K562 (cell line): ENCODE results near the gene ZBTB46. TPM values are rescaled to one million over a fixed set of nuclear protein-coding genes. Genes with fewer than 3 reads are reported as not detected.

Source experiments
- ATAC-seq: fragments of 200-7000 bp; cut with Tn5 transposase; 3 replicates; pipeline ENCODE4 v1.9.1; 2020; ENCODE audit warnings: moderate library complexity
- BruUV-seq: library from RNA; stranded (reverse); fragments of 400-500 nt; replicated peaks from 2 replicates; lab custom pipeline; 2021; lab: Mats Ljungman, UMichigan
- CTCF ChIA-PET: fragments of 300-600 bp; formaldehyde crosslinking; extraction: SDS; loops from one replicate; lab custom pipeline; 2021; ENCODE audit warnings: low intra/inter-chr PET ratio; lab: Yijun Ruan, JAX
- POLR2A ChIA-PET: fragments of 300-600, 350-650 bp; sonication (Branson Sonifier 250); formaldehyde crosslinking; extraction: SDS; loops from one replicate; lab custom pipeline; 2021; ENCODE audit warnings: antibody characterized with exemption, inconsistent platforms; lab: Yijun Ruan, JAX
- DNase-seq, 4 experiments: peaks; one replicate each; pipeline versions ENCODE4 v3.0.0 to v3.0.0-alpha.2; 2011 to 2018; ENCODE audit warnings: low spot score in 3 of 4, mixed read lengths in 3 of 4; ENCODE audit errors: extremely low read depth in 1 of 4
- FAIRE-seq: peaks from 2 replicates; lab custom pipeline; 2011; peaks lifted over from hg19 to GRCh38; lab: Jason Lieb, UNC
- H2AFZ ChIP-seq: 2 replicates; pipeline ENCODE4 v1.6.0; 2011; ENCODE audit warnings: low read depth, low read length, control low read depth, inconsistent platforms
- H3K27ac ChIP-seq: fragments of 200-600 bp; 3 replicates; pipeline ENCODE4 v1.8.0; 2011; ENCODE audit warnings: low read depth, mild to moderate bottlenecking, control low read depth, inconsistent platforms, low read length, moderate library complexity, mixed read lengths; ENCODE audit errors: extremely low read depth
- H3K27me3 ChIP-seq, 2 experiments: fragments of 300-600 bp in 1 of 2; 2 replicates in 1 of 2; 3 replicates in 1 of 2; pipeline versions ENCODE4 v1.6.0 to v1.8.0; 2011; ENCODE audit warnings: inconsistent platforms in 2 of 2, low read length in 2 of 2, mild to moderate bottlenecking in 1 of 2, mixed read lengths in 1 of 2, moderate library complexity in 1 of 2; ENCODE audit not compliant: control insufficient read depth in 2 of 2, insufficient read depth in 2 of 2
- H3K36me3 ChIP-seq: fragments of 300-600 bp; 3 replicates; pipeline ENCODE4 v1.8.0; 2011; ENCODE audit warnings: mild to moderate bottlenecking, low read length, inconsistent platforms; ENCODE audit not compliant: control insufficient read depth, insufficient read depth
- H3K4me1 ChIP-seq, 2 experiments: fragments of 200-600 bp in 1 of 2; replicated peaks in 1 of 2; 2 replicates in 1 of 2; 3 replicates in 1 of 2; pipeline versions ENCODE4 v1.5.1 to v1.8.0; 2011; ENCODE audit warnings: inconsistent platforms in 2 of 2, low read length in 2 of 2, mild to moderate bottlenecking in 1 of 2, mixed read lengths in 1 of 2, moderate library complexity in 1 of 2; ENCODE audit not compliant: control insufficient read depth in 2 of 2, insufficient read depth in 2 of 2
- H3K4me2 ChIP-seq: 2 replicates; pipeline ENCODE4 v1.6.1; 2011; ENCODE audit warnings: low read length, control low read depth, inconsistent platforms, mixed read lengths; ENCODE audit not compliant: insufficient read depth
- H3K4me3 ChIP-seq: fragments of 200-600 bp; sonication (generic), shearing (Covaris generic); 2 replicates; pipeline ENCODE4 v1.5.1; 2016; ENCODE audit warnings: control low read depth, inconsistent platforms
- H3K79me2 ChIP-seq: fragments of 200-600 bp; 3 replicates; pipeline ENCODE4 v1.8.0; 2011; ENCODE audit warnings: low read length, inconsistent platforms; ENCODE audit not compliant: control insufficient read depth, insufficient read depth
- H3K9ac ChIP-seq, 2 experiments: 2 replicates each; pipeline versions ENCODE4 v1.6.0 to v1.6.1; 2011; ENCODE audit warnings: low read depth in 2 of 2, low read length in 2 of 2, control low read depth in 1 of 2, inconsistent platforms in 1 of 2, mild to moderate bottlenecking in 1 of 2, mixed read lengths in 1 of 2; ENCODE audit not compliant: insufficient read depth in 1 of 2
- H3K9me1 ChIP-seq: one replicate; pipeline ENCODE4 v1.6.0; 2011; ENCODE audit warnings: inconsistent platforms, mild to moderate bottlenecking, low read length, moderate library complexity; ENCODE audit not compliant: control insufficient read depth, insufficient read depth
- H3K9me3 ChIP-seq: replicated peaks from 2 replicates; pipeline ENCODE4 v1.5.1; 2011; ENCODE audit warnings: low read depth, low read length, inconsistent platforms; ENCODE audit not compliant: control insufficient read depth, insufficient read depth
- H4K20me1 ChIP-seq: replicated peaks from 2 replicates; pipeline ENCODE4 v1.6.1; 2011; ENCODE audit warnings: low read length, inconsistent platforms, mixed read lengths; ENCODE audit not compliant: control insufficient read depth, insufficient read depth
- C11orf30 ChIP-seq: fragments of 450-650 bp; IDR thresholded peaks from 2 replicates; pipeline ENCODE4 v1.6.1; 2016; ENCODE audit warnings: low read depth, mild to moderate bottlenecking
- E2F3 ChIP-seq: fragments of 250-450 bp; sonication (Bioruptor Pico); IDR thresholded peaks from 2 replicates; pipeline ENCODE4 v1.4.0; 2020; ENCODE audit warnings: mild to moderate bottlenecking
- PHF21A ChIP-seq: fragments of 450-650 bp; IDR thresholded peaks from 2 replicates; pipeline ENCODE4 v1.6.1; 2017; ENCODE audit warnings: low read depth, borderline replicate concordance
- SMARCA5 ChIP-seq: fragments of 450-650 bp; IDR thresholded peaks from 2 replicates; pipeline ENCODE4 v1.6.1; 2016
- TAF1 ChIP-seq: IDR thresholded peaks from 2 replicates; pipeline ENCODE4 v1.6.1; 2011; ENCODE audit warnings: mild to moderate bottlenecking, low read length, moderate library complexity; ENCODE audit not compliant: insufficient read depth, control insufficient read depth, severe bottlenecking; ENCODE audit errors: extremely low read depth
- TAF7 ChIP-seq: fragments of 450-650 bp; IDR thresholded peaks from 2 replicates; pipeline ENCODE4 v1.6.1; 2016; ENCODE audit warnings: missing genetic modification characterization, missing compliant biosample characterization
- ZNF184 ChIP-seq: sonication (generic); formaldehyde crosslinking; IDR thresholded peaks from 2 replicates; pipeline ENCODE4 v1.5.0; 2020; ENCODE audit warnings: missing genetic modification reagents
- ZNF511 ChIP-seq: sonication (generic); formaldehyde crosslinking; IDR thresholded peaks from 2 replicates; pipeline ENCODE4 v1.8.0; 2022; ENCODE audit warnings: mild to moderate bottlenecking, missing genetic modification reagents
- ZNF644 ChIP-seq: fragments of 200-800 bp; sonication (Bioruptor generic); IDR thresholded peaks from 2 replicates; pipeline ENCODE4 v1.6.1; 2016; ENCODE audit warnings: low read depth, missing genetic modification characterization, missing compliant biosample characterization
- ZNF764 ChIP-seq: fragments of 250-450 bp; sonication (Bioruptor Pico); IDR thresholded peaks from 2 replicates; pipeline ENCODE4 v1.4.0; 2020; ENCODE audit warnings: low read depth, mild to moderate bottlenecking, moderate library complexity
- WGBS: fragments of 100-300 bp; shearing (Covaris generic); methylation state at CpG from one replicate; pipeline ENCODE4 v1.1.6; 2016; ENCODE audit warnings: low coverage, mixed read lengths; ENCODE audit not compliant: insufficient coverage; ENCODE audit errors: missing lambda C conversion rate; 5-methylcytosine and 5-hydroxymethylcytosine counted together
- in situ Hi-C: fragments of 300-500 bp; cut with MboI; formaldehyde crosslinking; loops from 4 replicates; pipeline ENCODE4 v1.15.0; 2018; ENCODE audit warnings: inconsistent platforms, mixed read lengths
- intact Hi-C: fragments of 100-400 bp; cut with micrococcal nuclease; formaldehyde crosslinking; loops from 2 replicates; pipeline ENCODE4 v1.14.2; 2022
- polyA plus RNA-seq, 8 experiments: library from polyadenylated mRNA; depleted of rRNA in 4 of 8; stranded (reverse) in 5 of 8; unstranded in 3 of 8; fragments of >200 nt; fragmentation: Nextera tagmentation in 2 of 8; fragmentation: Illumina TruSeq in 1 of 8; extraction: Ambion mirVana in 2 of 8; extraction: Trizol in 1 of 8; gene quantifications; 2 replicates each; pipeline versions ENCODE4 v1.2.1 to v1.2.3, GENCODE V29; 2011 to 2014; ENCODE audit warnings: inconsistent platforms in 1 of 8, missing spikeins in 1 of 8
- total RNA-seq, 7 experiments: library from RNA; depleted of rRNA in 6 of 7; stranded (reverse); fragments of >200 nt in 6 of 7; fragmentation: Illumina TruSeq in 2 of 7; extraction: Trizol in 2 of 7; gene quantifications; 2 replicates each; pipeline versions ENCODE4 v1.2.1 to v1.2.3, GENCODE V29; 2011 to 2021; ENCODE audit warnings: low replicate concordance in 1 of 7

ZBTB46 gene
- total and polyA plus RNA-seq, 9 of the 15 experiments (the other 6 are each of a cell fraction or from before 2014, with no cell fraction given) = 0.29 to 4.1 (median 1.1) TPM

DNA sequence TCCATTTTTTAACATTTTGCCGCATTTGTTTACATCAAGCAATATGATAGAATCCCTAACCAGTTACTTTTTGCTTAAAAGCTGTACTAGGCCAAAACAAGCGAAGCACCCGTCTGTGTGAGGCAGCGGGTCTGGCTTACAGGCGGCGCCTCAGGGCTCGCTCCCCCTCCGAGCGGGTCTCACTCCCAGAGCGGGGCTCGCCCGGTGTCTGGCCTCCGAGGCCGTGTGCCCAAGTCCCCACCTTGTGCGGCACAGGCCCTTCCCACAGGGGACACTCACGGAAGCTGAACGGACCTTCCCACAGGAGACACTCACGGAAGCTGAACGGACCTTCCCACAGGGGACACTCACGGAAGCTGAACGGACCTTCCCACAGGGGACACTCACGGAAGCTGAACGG lies 23.4 kb downstream of the ZBTB46 start:
- Histone ChIP-seq H3K27me3 (peaks cover 0 to 13% of the 10 kb centered on the region in 2 experiments; a peak in 2 of 5 replicates), H3K9me3 (no peaks in the 10 kb centered on the region), H3K9me1 (no peaks in the 10 kb centered on the region), H3K27ac (no peak overlapping the region), H3K36me3 (no peaks in the 10 kb centered on the region), H2AFZ (no peak overlapping the region), H3K4me2 (no peak overlapping the region), H3K9ac (no peak overlapping the region), H3K4me3 (no peak overlapping the region), H3K79me2 (no peaks in the 10 kb centered on the region), H4K20me1 (no peaks in the 10 kb centered on the region; the same call in 1 of the 2 replicates), H3K4me1 (peaks cover 0 to 42% of the 10 kb centered on the region in 2 experiments; a peak in 2 of 5 replicates)
- CTCF ChIA-PET = no interaction called here
- TF ChIP-seq TAF1 (no peak), TAF7 (no peak), PHF21A (no peak), ZNF764 (no peak), ZNF644 (tag) (no peak), ZNF184 (CRISPR knock-in tag) (no peak), E2F3 (CRISPR knock-in tag) (no peak), SMARCA5 (no peak), ZNF511 (CRISPR knock-in tag) (no peak), C11orf30 (no peak)
- in situ Hi-C loops = no loop called here
- DNase-seq (no peak), FAIRE-seq (no peak), ATAC-seq (no peak)
- intact Hi-C loops = loop anchor here (5.0 kb wide), 1 partner anchor 100 kb away; the partner anchor contains the start of genes ARFRP1 and ZGPAT
- WGBS = 88% methylated on average over 17 of the region's 23 CpGs
- BruUV-seq = no TSS peak
- POLR2A ChIA-PET = no interaction called here
